ENCODE results near the gene STAT5B. TPM values are rescaled to one million over a fixed set of nuclear protein-coding genes. Genes with fewer than 3 reads are reported as not detected.
A peak's percentile ranks its signal among the peaks of the same experiment; 100 is the strongest.

Gene STAT5B
- total and polyA plus RNA-seq, 9 of the 15 experiments (the other 6 are each of a cell fraction or from before 2014, with no cell fraction given): 20.8 to 176 (median 92.4) TPM

GRCh38 chr17:42200706-42201457 lies 75.3 kb downstream of the STAT5B start:
- H3K27me3 ChIP-seq (ENCODE audit: control insufficient read depth in 2 of 2, insufficient read depth in 2 of 2, low read length in 2 of 2): no peaks in the 10 kb centered on the region
- no peaks in the 10 kb centered on the region for H3K9me3 ChIP-seq (replicated peaks; ENCODE audit: control insufficient read depth, insufficient read depth, low read depth, low read length)
- peaks cover 70% of the 10 kb centered on the region; the same call in 2 of the 3 replicates for H3K36me3 ChIP-seq (ENCODE audit: control insufficient read depth, insufficient read depth, low read length)
- in situ Hi-C loops (cut with MboI) (no loop called here), intact Hi-C loops (cut with micrococcal nuclease) (no loop called here)
- H3K27ac ChIP-seq (ENCODE audit: extremely low read depth, low read depth, low read length): 0 out of 3 replicates have a peak overlapping the region, but pooled peaks have one; percentile 4
- H2AFZ ChIP-seq (ENCODE audit: low read depth, low read length): no peak overlapping the region
- H3K4me3 ChIP-seq: no peak overlapping the region
- no peak overlapping the region for H3K4me2 ChIP-seq (ENCODE audit: insufficient read depth, low read length)
- H3K9me1 ChIP-seq (ENCODE audit: control insufficient read depth, insufficient read depth, low read length): no peaks in the 10 kb centered on the region
- H3K9ac ChIP-seq (ENCODE audit: insufficient read depth in 1 of 2, low read depth in 2 of 2, low read length in 2 of 2): peak overlapping the region in 1 of 2 experiments; percentile 63; a peak in 2 of 4 replicates
- BruUV-seq (replicated peaks): TSS peak; percentile 43
- ATAC-seq: no peak; the same call in 2 of the 3 replicates
- no peaks in the 10 kb centered on the region for H4K20me1 ChIP-seq (replicated peaks; ENCODE audit: control insufficient read depth, insufficient read depth, low read length)
- no peaks in the 10 kb centered on the region for H3K79me2 ChIP-seq (ENCODE audit: control insufficient read depth, insufficient read depth, low read length)
- ChIA-PET CTCF (ENCODE audit: low intra/inter-chr PET ratio) (no interaction called here), POLR2A (interaction anchor here (0.5 to 1.4 kb wide), 6 partner anchors 17 to 241 kb away, joined by 3 to 4 read pairs (median 3); no protein-coding TSS in a partner anchor)
- no peak for FAIRE-seq
- 62% methylated on average over 12 of the region's 14 CpGs for WGBS (ENCODE audit: insufficient coverage, low coverage, missing lambda C conversion rate)
- DNase-seq (ENCODE audit: extremely low read depth in 1 of 4, low spot score in 3 of 4): no peak
- H3K4me1 ChIP-seq (replicated peaks in 1 of 2; ENCODE audit: control insufficient read depth in 2 of 2, insufficient read depth in 2 of 2, low read length in 2 of 2): peaks cover 15% of the 10 kb centered on the region in 2 experiments; a peak in 4 of 5 replicates
- TF ChIP-seq MYC (IDR thresholded peaks at IDR 0.05; ENCODE audit: low read depth, low read length) (no peak), MYC (CRISPR knock-in tag; IDR thresholded peaks at IDR 0.05; ENCODE audit: borderline replicate concordance, low read depth) (no peak), FOXP4 (CRISPR knock-in tag; IDR thresholded peaks at IDR 0.05; ENCODE audit: borderline replicate concordance) (no peak), PHB2 (IDR thresholded peaks at IDR 0.05; ENCODE audit: low read depth) (no peak), ZBTB33 (CRISPR knock-in tag; IDR thresholded peaks at IDR 0.05) (peak; percentile 90), HOMEZ (CRISPR knock-in tag; IDR thresholded peaks at IDR 0.05) (no peak), MEIS2 (IDR thresholded peaks at IDR 0.05; ENCODE audit: partially characterized antibody) (peak; percentile 23), TRIM28 (IDR thresholded peaks at IDR 0.05) (no peak), NONO (IDR thresholded peaks at IDR 0.05; ENCODE audit: low read depth in 2 of 2, low read length in 1 of 2) (no peak), IRF2 (CRISPR knock-in tag; IDR thresholded peaks at IDR 0.05) (no peak), ZNF239 (CRISPR knock-in tag; IDR thresholded peaks at IDR 0.05) (no peak), ZNF121 (CRISPR knock-in tag; conservative IDR thresholded peaks at IDR 0.05) (no peak), ZNF217 (CRISPR knock-in tag; IDR thresholded peaks at IDR 0.05) (no peak), NFIC (IDR thresholded peaks at IDR 0.05) (no peak), RFX1 (IDR thresholded peaks at IDR 0.05) (peak; percentile 66; the same call in 1 of the 2 replicates)

Measured in K562 (cell line).